Measurements from ENCODE around the gene BTBD8. TPM values are rescaled to one million over a fixed set of nuclear protein-coding genes. Genes with fewer than 3 reads are reported as not detected.

The BTBD8 gene
- total RNA-seq, 1 donor, result 5.8 TPM

DNA sequence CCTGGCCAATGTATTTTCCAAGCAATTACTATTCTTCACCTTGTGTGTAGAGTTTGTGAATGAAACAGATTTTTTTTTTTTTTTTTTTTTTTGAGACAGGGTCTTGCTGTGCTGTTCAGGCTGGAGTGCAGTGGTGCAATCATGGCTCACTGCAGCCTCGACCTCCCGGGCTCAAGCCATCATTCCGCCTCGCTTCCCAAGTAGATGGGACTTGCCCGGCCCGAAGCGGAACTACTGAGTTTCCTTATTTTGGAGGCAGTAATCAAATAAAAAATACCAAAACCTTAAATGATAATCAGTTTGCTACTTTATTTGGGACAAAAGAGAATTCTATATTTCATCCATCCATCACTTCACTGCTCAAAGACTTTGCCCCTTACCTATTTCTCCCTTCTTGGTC is 704 bp upstream of the BTBD8 start:
- peak overlapping the region; percentile 90 for H2AFZ ChIP-seq (ENCODE audit: low read length)
- no peak for DNase-seq (ENCODE audit: insufficient read length, low spot score, missing footprints)
- no peaks in the 10 kb centered on the region for H3K4me1 ChIP-seq (ENCODE audit: insufficient read depth, low read length)
- peak overlapping the region; percentile 81 for H3K4me2 ChIP-seq (ENCODE audit: insufficient read depth, low read length)
- H3K36me3 ChIP-seq (ENCODE audit: insufficient read depth, low read length), result no peaks in the 10 kb centered on the region
- no peaks in the 10 kb centered on the region for H4K20me1 ChIP-seq (ENCODE audit: insufficient read depth, low read length)
- H3K4me3 ChIP-seq (ENCODE audit: insufficient read depth, low read length), result peak overlapping the region; percentile 80
- no peaks in the 10 kb centered on the region for H3K27me3 ChIP-seq (ENCODE audit: insufficient read depth, low read length)
- H3K27ac ChIP-seq (ENCODE audit: low read depth, low read length), result no peak overlapping the region
- no peaks in the 10 kb centered on the region for H3K79me2 ChIP-seq (ENCODE audit: insufficient read depth, low read length)
- no peaks in the 10 kb centered on the region for H3K9me3 ChIP-seq (ENCODE audit: low read depth, low read length)
- TF ChIP-seq CTCF (IDR thresholded peaks at IDR 0.05; ENCODE audit: extremely low read depth, low read depth, low read length), result no peak

DNA sequence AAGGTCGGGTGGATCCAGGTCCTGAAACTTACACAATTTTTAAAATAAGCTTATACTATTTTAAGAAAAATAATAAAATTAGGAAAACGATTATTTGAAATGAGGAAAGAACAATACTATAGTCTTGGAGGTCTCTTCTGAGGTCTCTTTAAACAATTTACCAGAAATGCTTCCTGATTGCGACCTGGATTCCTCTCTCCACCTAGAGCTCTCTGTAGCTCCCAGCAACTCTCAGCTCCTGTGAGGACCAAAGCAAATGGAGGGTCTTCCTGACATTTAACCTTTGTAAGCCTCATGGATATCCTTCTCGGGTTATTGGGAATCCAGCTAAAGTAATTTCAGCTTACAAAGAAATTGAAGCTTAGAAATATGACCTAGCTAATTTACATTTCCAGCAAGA is 886 bp downstream of the BTBD8 start:
- Histone ChIP-seq H3K36me3 (ENCODE audit: insufficient read depth, low read length) (no peaks in the 10 kb centered on the region), H3K27me3 (ENCODE audit: insufficient read depth, low read length) (no peaks in the 10 kb centered on the region), H3K9me3 (ENCODE audit: low read depth, low read length) (peaks cover 1% of the 10 kb centered on the region), H3K27ac (ENCODE audit: low read depth, low read length) (no peak overlapping the region), H3K4me3 (ENCODE audit: insufficient read depth, low read length) (peak overlapping the region; percentile 80), H2AFZ (ENCODE audit: low read length) (peak overlapping the region; percentile 90), H3K4me2 (ENCODE audit: insufficient read depth, low read length) (peak overlapping the region; percentile 81), H4K20me1 (ENCODE audit: insufficient read depth, low read length) (no peaks in the 10 kb centered on the region), H3K79me2 (ENCODE audit: insufficient read depth, low read length) (no peaks in the 10 kb centered on the region), H3K4me1 (ENCODE audit: insufficient read depth, low read length) (no peaks in the 10 kb centered on the region)
- TF ChIP-seq CTCF (IDR thresholded peaks at IDR 0.05; ENCODE audit: extremely low read depth, low read depth, low read length), result no peak
- DNase-seq (ENCODE audit: insufficient read length, low spot score, missing footprints), result no peak

DNA sequence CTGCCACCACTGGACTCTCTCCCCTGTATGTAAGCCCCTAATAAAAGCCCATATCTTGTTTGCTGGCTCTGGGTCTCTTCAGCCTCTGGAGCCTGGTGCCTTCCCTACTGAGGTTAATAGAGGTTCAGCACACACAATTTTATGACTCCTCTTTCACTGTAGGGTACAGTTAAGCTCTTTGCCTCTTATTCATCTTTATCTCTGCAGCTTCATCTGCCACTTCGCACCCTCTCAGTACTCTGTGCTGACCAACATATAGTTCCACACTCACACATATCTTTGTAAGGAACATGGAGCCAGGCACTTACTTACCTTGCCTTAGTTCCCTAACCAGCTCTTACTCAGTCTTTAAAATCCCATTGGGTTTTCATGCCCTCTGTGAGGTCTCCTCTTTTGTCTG is 4.5 kb downstream of the BTBD8 start:
- peaks cover 5% of the 10 kb centered on the region for H3K9me3 ChIP-seq (ENCODE audit: low read depth, low read length)
- no peak for TF ChIP-seq CTCF (IDR thresholded peaks at IDR 0.05; ENCODE audit: extremely low read depth, low read depth, low read length)
- DNase-seq (ENCODE audit: insufficient read length, low spot score, missing footprints), result no peak

GRCh38 chr1:92085727-92086126 is 5.6 kb downstream of the BTBD8 start:
- Histone ChIP-seq H3K79me2 (ENCODE audit: insufficient read depth, low read length) (no peaks in the 10 kb centered on the region), H3K4me2 (ENCODE audit: insufficient read depth, low read length) (no peak overlapping the region), H3K4me1 (ENCODE audit: insufficient read depth, low read length) (no peaks in the 10 kb centered on the region), H3K36me3 (ENCODE audit: insufficient read depth, low read length) (no peaks in the 10 kb centered on the region), H3K27me3 (ENCODE audit: insufficient read depth, low read length) (no peaks in the 10 kb centered on the region), H4K20me1 (ENCODE audit: insufficient read depth, low read length) (no peaks in the 10 kb centered on the region), H3K27ac (ENCODE audit: low read depth, low read length) (no peak overlapping the region), H2AFZ (ENCODE audit: low read length) (no peak overlapping the region), H3K4me3 (ENCODE audit: insufficient read depth, low read length) (no peak overlapping the region), H3K9me3 (ENCODE audit: low read depth, low read length) (peaks cover 5% of the 10 kb centered on the region)
- TF ChIP-seq CTCF (IDR thresholded peaks at IDR 0.05; ENCODE audit: extremely low read depth, low read depth, low read length), result no peak
- DNase-seq (ENCODE audit: insufficient read length, low spot score, missing footprints), result no peak

More for the DNA sequence above, 4.5 kb downstream of the BTBD8 start:
- Histone ChIP-seq H3K4me1 (ENCODE audit: insufficient read depth, low read length) (no peaks in the 10 kb centered on the region), H3K4me3 (ENCODE audit: insufficient read depth, low read length) (no peak overlapping the region), H3K79me2 (ENCODE audit: insufficient read depth, low read length) (no peaks in the 10 kb centered on the region), H3K36me3 (ENCODE audit: insufficient read depth, low read length) (no peaks in the 10 kb centered on the region), H3K4me2 (ENCODE audit: insufficient read depth, low read length) (no peak overlapping the region), H2AFZ (ENCODE audit: low read length) (no peak overlapping the region), H4K20me1 (ENCODE audit: insufficient read depth, low read length) (no peaks in the 10 kb centered on the region), H3K27me3 (ENCODE audit: insufficient read depth, low read length) (no peaks in the 10 kb centered on the region), H3K27ac (ENCODE audit: low read depth, low read length) (no peak overlapping the region)

Data from osteoblast (primary cell).